Epithelial cell of esophagus (primary cell): ENCODE measurements around the gene CFAP58.

Experiments used
- DNase-seq: peaks from one replicate; pipeline ENCODE4 v3.0.0; 2010; ENCODE audit warnings: low read depth
- H3K4me3 ChIP-seq: 2 replicates; pipeline ENCODE4 v1.5.1; 2011; ENCODE audit warnings: mild to moderate bottlenecking, low read length, control low read depth
- TF ChIP-seq, protein P1 (sequence below): IDR thresholded peaks from 2 replicates; pipeline ENCODE4 v1.5.1; 2011; ENCODE audit warnings: low read depth, mild to moderate bottlenecking, low read length, control low read depth, inconsistent platforms; ENCODE audit not compliant: insufficient read depth; ENCODE audit errors: missing control alignments

Gene CFAP58

DNA sequence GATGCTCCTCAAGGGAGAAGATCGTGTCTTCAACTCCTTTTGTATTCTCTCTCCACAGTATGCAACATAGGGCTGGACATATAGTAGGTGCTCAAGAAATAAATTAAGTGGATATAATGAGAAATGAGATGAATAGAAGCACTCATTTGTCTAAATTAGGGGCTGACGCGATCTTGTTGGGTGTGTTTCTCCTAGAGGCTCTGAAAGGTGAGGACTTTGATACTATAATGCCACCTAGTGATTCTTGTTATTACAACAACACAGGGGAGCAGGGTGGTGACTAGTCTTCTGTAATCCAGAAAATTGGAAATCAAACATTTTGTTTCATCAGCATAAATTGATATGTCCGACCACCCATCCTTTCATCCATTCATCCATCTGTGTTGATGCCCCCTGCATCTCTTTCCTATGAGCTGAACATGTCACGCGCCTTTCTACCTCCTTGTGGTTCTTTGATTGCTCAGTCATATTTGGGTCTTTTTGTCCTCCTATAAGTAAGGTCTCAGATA lies 3.5 kb upstream of the CFAP58 start:
- peak overlapping the region; percentile 10 for H3K4me3 ChIP-seq
- DNase-seq = peak; percentile 86
- TF ChIP-seq, protein P1, sequence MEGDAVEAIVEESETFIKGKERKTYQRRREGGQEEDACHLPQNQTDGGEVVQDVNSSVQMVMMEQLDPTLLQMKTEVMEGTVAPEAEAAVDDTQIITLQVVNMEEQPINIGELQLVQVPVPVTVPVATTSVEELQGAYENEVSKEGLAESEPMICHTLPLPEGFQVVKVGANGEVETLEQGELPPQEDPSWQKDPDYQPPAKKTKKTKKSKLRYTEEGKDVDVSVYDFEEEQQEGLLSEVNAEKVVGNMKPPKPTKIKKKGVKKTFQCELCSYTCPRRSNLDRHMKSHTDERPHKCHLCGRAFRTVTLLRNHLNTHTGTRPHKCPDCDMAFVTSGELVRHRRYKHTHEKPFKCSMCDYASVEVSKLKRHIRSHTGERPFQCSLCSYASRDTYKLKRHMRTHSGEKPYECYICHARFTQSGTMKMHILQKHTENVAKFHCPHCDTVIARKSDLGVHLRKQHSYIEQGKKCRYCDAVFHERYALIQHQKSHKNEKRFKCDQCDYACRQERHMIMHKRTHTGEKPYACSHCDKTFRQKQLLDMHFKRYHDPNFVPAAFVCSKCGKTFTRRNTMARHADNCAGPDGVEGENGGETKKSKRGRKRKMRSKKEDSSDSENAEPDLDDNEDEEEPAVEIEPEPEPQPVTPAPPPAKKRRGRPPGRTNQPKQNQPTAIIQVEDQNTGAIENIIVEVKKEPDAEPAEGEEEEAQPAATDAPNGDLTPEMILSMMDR = peak; percentile 67

DNA sequence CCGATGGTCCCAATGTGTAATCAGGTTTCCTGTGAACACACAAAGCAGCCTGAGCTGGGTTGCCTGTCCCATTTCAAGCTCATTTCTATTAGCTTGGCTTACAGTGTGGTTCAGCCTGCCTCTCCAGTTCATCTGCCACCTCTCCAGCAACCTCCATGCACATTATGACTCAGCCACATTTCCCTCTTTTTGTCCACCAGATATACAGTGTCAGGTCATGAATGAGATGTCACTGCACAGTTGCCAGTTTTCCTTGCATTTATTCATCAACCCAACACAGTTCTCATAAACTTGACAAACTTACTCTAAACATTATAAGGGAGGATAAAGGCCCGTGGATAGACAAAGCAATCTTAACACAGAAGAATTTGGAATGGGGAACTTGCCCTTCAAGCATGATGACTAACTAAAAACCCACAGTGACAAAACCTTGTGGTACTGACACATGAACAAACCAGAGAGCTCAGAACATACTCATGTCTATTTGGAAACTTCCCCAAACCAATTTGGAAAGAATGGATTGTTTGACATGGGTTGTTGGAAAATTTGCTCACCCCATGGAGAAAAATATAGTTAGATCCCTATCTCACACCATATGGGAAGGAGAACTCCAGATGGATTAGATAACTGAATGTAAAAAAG lies 2.5 kb upstream of the CFAP58 start:
- H3K4me3 ChIP-seq = no peak overlapping the region
- DNase-seq = peak; percentile 86
- TF ChIP-seq, protein P1 = no peak

DNA sequence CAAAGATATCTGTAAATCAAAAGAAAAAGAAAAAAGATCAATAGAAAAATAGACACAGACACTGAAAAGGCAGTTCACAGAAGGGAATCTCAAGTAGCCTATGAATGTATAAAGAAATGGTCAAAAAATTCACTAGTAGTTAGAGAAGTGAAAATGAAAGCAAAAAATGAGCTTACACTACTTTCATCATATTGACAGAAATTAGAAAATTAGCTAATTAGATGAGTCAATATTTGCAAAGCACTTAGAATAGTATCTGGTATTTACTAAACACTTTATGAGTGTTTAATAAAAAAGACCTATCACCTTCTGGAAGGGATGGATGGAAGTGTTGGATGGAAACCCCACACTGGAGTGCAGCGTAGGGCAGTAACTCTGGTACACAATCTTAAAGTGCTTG lies 1.7 kb upstream of the CFAP58 start:
- TF ChIP-seq, protein P1 = no peak
- DNase-seq = no peak
- no peak overlapping the region for H3K4me3 ChIP-seq

DNA sequence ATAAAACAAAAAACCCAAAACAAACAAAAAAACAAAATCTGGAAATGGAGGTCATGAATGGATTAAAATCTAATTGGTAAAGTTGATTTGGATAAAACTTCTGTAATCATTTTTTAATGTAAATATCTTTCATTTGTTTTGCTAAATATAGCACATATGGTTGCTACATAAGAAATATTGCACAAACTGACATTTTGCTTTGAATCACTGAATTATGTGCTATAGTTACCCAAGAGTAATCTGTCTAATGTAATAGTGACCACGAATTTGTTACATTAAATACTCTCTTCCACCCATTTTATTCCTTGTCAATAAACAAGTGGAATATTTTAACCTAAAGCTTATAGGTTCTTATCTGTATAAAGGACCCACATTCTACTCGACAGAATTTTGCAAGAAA lies 6.2 kb downstream of the CFAP58 start:
- no peak for DNase-seq
- TF ChIP-seq, protein P1 = no peak
- H3K4me3 ChIP-seq = no peak overlapping the region

DNA sequence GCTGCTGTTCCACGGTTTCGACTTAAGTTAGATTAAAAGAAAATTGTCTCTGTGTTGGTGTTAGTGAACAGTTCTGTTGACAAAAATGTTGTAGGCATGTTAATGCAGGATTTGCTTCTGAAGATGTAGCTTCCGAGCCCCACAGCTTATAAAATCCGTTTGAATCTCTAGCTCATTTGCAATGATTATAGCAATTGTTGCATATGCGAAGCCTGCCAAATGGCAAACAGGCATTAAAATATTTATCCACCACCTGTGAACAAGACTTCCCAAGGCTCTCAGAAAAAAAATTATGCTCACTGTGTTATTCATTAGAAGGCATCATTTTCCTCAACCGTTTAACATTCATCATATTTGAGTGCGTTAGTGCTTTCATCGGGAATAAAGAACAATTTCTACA lies 14.3 kb downstream of the CFAP58 start:
- H3K4me3 ChIP-seq = no peak overlapping the region
- no peak for DNase-seq
- TF ChIP-seq, protein P1 = no peak

DNA sequence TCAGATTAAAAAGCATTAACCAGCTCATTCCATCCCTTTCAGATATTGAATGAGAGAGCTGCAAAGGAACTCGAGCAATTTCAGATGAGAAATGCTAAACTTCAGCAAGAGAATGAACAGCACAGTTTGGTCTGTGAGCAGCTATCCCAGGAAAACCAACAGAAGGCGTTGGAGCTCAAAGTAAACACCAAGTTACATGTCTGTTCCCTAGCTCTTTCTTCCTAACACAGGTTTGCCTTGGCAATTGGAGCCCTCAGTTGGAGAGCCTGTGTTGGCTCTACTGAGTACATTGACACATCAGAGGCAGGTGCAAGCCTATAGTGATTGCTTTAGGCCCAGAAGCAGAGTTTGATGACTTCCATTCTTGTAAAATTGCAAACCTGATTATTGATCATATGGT lies 14.7 kb downstream of the CFAP58 start:
- TF ChIP-seq, protein P1 = no peak
- H3K4me3 ChIP-seq = no peak overlapping the region
- no peak for DNase-seq

DNA sequence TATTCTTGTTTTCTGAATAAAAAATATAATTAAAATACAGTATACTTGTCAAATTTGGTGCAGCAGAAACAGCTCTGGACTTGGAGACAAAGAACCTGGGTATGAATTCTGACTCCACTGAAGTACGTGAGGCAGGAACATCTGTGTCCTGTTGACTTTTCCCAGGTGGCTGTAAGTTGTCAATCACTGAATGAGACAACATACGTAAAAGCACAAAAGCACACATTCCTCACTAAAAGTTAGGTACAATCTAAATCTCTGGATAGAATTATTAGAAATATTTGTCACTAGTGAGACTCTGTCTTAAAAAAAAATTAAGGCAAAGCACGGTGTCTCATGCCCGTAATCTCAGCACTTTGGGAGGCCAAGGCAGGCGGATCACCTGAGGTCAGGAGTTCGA lies 18.1 kb downstream of the CFAP58 start:
- TF ChIP-seq, protein P1 = no peak
- no peak for DNase-seq
- H3K4me3 ChIP-seq = no peak overlapping the region
